HUES48 (cell line): ENCODE results near the gene ANO3.

Source experiments
- H3K27ac ChIP-seq: one replicate; pipeline ENCODE4 v1.7.0; 2013; ENCODE audit warnings: low read depth, low read length, inconsistent platforms
- H3K27me3 ChIP-seq: 2 replicates; pipeline ENCODE4 v1.6.1; 2013; ENCODE audit warnings: mild to moderate bottlenecking, low read length; ENCODE audit not compliant: control insufficient read depth, insufficient read depth
- H3K36me3 ChIP-seq: 2 replicates; pipeline ENCODE4 v1.6.1; 2013; ENCODE audit warnings: low read length; ENCODE audit not compliant: control insufficient read depth, insufficient read depth
- H3K4me1 ChIP-seq: 2 replicates; pipeline ENCODE4 v1.6.1; 2013; ENCODE audit warnings: mild to moderate bottlenecking, low read length; ENCODE audit not compliant: control insufficient read depth, insufficient read depth
- H3K4me3 ChIP-seq: 2 replicates; pipeline ENCODE4 v1.5.1; 2013; ENCODE audit warnings: mild to moderate bottlenecking, low read depth, low read length
- H3K9ac ChIP-seq: 2 replicates; pipeline ENCODE4 v1.6.1; 2013; ENCODE audit warnings: mild to moderate bottlenecking, low read depth, low read length, moderate library complexity
- H3K9me3 ChIP-seq: 2 replicates; pipeline ENCODE4 v1.6.1; 2013; ENCODE audit warnings: low read length; ENCODE audit not compliant: control insufficient read depth, insufficient read depth

The ANO3 gene

GRCh38 chr11:26442131-26442530 lies 110.2 kb downstream of the ANO3 start:
- Histone ChIP-seq H3K9ac (no peak overlapping the region), H3K4me3 (no peak overlapping the region), H3K4me1 (no peaks in the 10 kb centered on the region), H3K36me3 (no peaks in the 10 kb centered on the region), H3K27me3 (no peaks in the 10 kb centered on the region), H3K27ac (no peak overlapping the region), H3K9me3 (no peaks in the 10 kb centered on the region)

DNA sequence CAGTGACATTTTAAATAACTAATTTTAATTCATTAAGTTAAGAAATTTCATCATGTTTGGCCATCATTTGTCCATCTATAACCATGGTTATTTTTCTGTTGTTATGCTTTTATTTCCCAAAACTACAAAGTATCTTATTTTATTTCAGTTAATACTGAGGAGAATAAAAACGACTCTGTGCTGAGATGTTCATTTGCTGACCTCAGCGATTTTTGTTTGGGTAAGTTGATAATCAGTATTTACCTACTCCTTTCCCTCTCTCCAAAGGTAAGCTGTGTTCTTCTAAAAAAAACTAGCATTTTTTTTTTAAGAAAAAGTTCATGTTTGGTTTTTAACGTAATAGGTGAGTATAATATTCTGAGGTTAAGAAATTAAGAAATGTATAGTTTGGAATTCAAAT lies 111.7 kb downstream of the ANO3 start:
- Histone ChIP-seq H3K9me3 (no peaks in the 10 kb centered on the region), H3K4me1 (no peaks in the 10 kb centered on the region), H3K36me3 (no peaks in the 10 kb centered on the region), H3K4me3 (no peak overlapping the region), H3K27ac (no peak overlapping the region), H3K9ac (no peak overlapping the region), H3K27me3 (no peaks in the 10 kb centered on the region)

GRCh38 chr11:26457636-26458035 lies 125.7 kb downstream of the ANO3 start:
- Histone ChIP-seq H3K27me3 (no peaks in the 10 kb centered on the region), H3K27ac (no peak overlapping the region), H3K9me3 (no peaks in the 10 kb centered on the region), H3K9ac (no peak overlapping the region), H3K4me3 (no peak overlapping the region), H3K4me1 (no peaks in the 10 kb centered on the region), H3K36me3 (no peaks in the 10 kb centered on the region)

GRCh38 chr11:26465274-26465673 lies 133.3 kb downstream of the ANO3 start:
- Histone ChIP-seq H3K4me1 (no peaks in the 10 kb centered on the region), H3K4me3 (no peak overlapping the region), H3K9ac (no peak overlapping the region), H3K27me3 (no peaks in the 10 kb centered on the region), H3K36me3 (no peaks in the 10 kb centered on the region), H3K9me3 (no peaks in the 10 kb centered on the region), H3K27ac (no peak overlapping the region)

DNA sequence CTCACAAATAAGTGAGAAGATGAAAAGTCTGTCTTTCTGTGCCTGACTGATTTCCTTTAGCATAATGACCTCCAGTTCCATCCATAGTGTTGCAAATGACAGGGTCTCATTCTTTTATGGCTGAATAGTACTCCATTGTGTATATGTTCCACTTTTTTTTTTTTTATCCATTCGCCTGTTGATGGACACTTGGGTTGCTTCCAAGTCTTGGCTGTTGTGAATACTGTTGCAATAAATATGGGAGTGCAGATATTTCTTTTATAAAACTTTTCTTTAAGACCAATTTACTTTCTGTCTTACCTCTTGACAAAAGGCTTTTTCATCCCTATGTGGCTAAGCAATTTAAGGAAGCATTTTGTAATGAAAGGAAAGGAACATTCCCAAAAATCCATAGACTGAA lies 135.6 kb downstream of the ANO3 start:
- H3K9me3 ChIP-seq, result no peaks in the 10 kb centered on the region

DNA sequence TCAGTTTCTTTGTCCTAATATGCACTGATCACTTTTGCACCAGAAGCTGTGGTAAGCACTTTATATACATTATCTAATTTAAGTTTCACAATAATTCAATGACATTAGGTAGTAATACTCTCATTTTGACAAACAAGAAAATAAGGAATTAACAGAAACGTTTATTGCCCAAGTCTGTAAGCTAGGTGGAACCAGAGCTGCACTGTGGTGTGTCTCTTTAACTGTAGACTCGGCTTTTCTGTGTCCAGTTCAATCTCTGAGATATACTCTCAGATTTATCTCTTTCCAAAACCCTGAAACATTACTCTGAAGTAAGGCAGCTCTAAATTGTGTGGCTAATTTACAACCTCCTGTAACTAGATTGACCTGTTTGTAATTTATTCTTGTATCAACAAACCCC lies 139.1 kb downstream of the ANO3 start:
- Histone ChIP-seq H3K27ac (no peak overlapping the region), H3K4me3 (no peak overlapping the region), H3K9me3 (no peaks in the 10 kb centered on the region), H3K4me1 (no peaks in the 10 kb centered on the region), H3K36me3 (no peaks in the 10 kb centered on the region), H3K27me3 (no peaks in the 10 kb centered on the region), H3K9ac (no peak overlapping the region)

More for the DNA sequence above, 135.6 kb downstream of the ANO3 start:
- Histone ChIP-seq H3K4me1 (no peaks in the 10 kb centered on the region), H3K9ac (no peak overlapping the region), H3K4me3 (no peak overlapping the region), H3K36me3 (no peaks in the 10 kb centered on the region), H3K27me3 (no peaks in the 10 kb centered on the region), H3K27ac (no peak overlapping the region)

DNA sequence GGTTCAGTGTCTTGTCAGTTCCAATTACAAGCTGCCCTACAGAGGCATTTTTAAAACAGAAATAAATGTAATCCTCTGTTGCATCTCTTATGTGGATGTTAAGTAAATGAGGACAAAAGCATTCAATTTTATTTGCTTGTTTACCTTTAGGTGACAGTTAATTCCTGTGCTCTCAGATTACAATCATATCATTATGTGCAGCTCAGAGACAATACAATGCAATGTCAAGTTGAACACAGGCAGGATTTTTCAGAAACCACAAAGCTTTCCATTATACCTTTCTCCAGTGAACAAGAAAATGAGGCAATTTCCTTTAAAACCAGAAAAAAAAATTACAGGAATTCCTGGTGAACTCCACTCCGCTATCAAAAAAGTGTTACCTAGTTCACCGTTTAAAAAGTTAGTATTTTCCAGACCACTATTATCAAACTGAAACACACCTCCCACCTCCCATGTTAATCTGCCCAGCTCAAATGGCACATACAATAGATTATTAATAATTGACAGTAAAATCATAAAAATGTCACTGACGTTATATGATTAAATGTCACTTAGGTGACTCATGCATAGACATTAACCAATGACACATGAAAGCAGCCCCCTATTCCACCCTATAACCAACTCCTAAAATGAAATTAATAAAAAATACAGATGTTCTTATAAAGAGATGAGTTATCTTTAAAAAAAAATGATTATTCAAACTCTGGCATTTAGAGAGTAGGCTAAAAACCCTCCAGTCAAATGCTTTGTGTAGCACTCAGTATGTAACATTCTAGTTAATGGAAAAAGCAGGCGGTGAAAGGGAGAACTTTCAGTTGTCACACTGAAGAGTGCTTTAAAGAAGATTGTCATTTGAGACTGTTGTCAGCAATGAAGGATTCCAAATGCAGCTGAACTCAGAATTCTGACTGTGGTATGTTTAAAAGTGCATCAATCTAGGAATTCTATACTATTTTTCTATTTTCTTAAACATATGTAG lies 141.6 kb downstream of the ANO3 start:
- H3K27ac ChIP-seq, result no peak overlapping the region

GRCh38 chr11:26474401-26474800 lies 142.5 kb downstream of the ANO3 start:
- H3K4me3 ChIP-seq, result no peak overlapping the region
- H3K36me3 ChIP-seq, result no peaks in the 10 kb centered on the region
- no peak overlapping the region for H3K9ac ChIP-seq
- no peaks in the 10 kb centered on the region for H3K4me1 ChIP-seq
- no peaks in the 10 kb centered on the region for H3K27me3 ChIP-seq
- no peak overlapping the region for H3K27ac ChIP-seq
- H3K9me3 ChIP-seq, result no peaks in the 10 kb centered on the region

More for the DNA sequence above, 141.6 kb downstream of the ANO3 start:
- no peaks in the 10 kb centered on the region for H3K36me3 ChIP-seq
- H3K4me1 ChIP-seq, result no peaks in the 10 kb centered on the region
- no peaks in the 10 kb centered on the region for H3K27me3 ChIP-seq
- H3K4me3 ChIP-seq, result no peak overlapping the region
- no peak overlapping the region for H3K9ac ChIP-seq
- no peaks in the 10 kb centered on the region for H3K9me3 ChIP-seq

DNA sequence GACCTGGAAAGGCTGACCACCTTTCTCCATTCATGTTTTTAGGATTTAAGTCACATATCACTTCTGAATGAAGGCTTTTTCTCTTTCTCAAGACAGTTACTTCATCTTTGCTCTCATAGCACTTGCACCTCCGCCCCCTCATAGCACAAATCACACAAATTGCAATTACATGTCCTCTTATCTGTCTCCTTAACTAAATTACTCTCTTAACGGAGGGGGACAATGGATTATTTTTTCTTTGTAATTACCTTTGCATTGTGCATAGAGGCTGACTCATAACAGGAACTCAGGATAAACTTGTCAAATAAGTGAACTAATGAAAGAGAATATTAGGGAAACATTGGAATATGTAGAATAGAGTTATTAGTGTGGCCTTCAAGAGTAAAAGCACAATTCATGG lies 145.5 kb downstream of the ANO3 start:
- Histone ChIP-seq H3K4me3 (no peak overlapping the region), H3K9ac (no peak overlapping the region), H3K36me3 (no peaks in the 10 kb centered on the region), H3K27me3 (no peaks in the 10 kb centered on the region), H3K27ac (no peak overlapping the region), H3K9me3 (no peaks in the 10 kb centered on the region), H3K4me1 (no peaks in the 10 kb centered on the region)

GRCh38 chr11:26478710-26479109 lies 146.8 kb downstream of the ANO3 start:
- Histone ChIP-seq H3K27me3 (no peaks in the 10 kb centered on the region), H3K9ac (no peak overlapping the region), H3K27ac (no peak overlapping the region), H3K4me1 (no peaks in the 10 kb centered on the region), H3K9me3 (no peaks in the 10 kb centered on the region), H3K4me3 (no peak overlapping the region), H3K36me3 (no peaks in the 10 kb centered on the region)

- Histone ChIP-seq H3K9me3 (peaks cover 3% of the 10 kb centered on the region; the same call in 1 of the 2 replicates), H3K4me3 (no peak overlapping the region), H3K9ac (no peak overlapping the region), H3K27me3 (no peaks in the 10 kb centered on the region), H3K27ac (no peak overlapping the region), H3K4me1 (no peaks in the 10 kb centered on the region), H3K36me3 (no peaks in the 10 kb centered on the region)
These were observed 148.1 kb downstream of the ANO3 start for GRCh38 chr11:26480041-26480440.
